Superior temporal gyrus (tissue), 1 donor: ENCODE data around the gene ARHGAP45.
"Not testable (repeated sequence)": the region's sequence is repeated elsewhere in the genome, so short reads cannot be mapped to it uniquely, and the experiment has no call there.

Experiments used
- DNase-seq: peaks from one replicate; pipeline ENCODE4 v3.0.0-alpha.2; 2016; ENCODE audit errors: extremely low spot score

Gene ARHGAP45

GRCh38 chr19:1115646-1116420 lies 48.9 kb downstream of the ARHGAP45 start:
- no peak for DNase-seq

DNA sequence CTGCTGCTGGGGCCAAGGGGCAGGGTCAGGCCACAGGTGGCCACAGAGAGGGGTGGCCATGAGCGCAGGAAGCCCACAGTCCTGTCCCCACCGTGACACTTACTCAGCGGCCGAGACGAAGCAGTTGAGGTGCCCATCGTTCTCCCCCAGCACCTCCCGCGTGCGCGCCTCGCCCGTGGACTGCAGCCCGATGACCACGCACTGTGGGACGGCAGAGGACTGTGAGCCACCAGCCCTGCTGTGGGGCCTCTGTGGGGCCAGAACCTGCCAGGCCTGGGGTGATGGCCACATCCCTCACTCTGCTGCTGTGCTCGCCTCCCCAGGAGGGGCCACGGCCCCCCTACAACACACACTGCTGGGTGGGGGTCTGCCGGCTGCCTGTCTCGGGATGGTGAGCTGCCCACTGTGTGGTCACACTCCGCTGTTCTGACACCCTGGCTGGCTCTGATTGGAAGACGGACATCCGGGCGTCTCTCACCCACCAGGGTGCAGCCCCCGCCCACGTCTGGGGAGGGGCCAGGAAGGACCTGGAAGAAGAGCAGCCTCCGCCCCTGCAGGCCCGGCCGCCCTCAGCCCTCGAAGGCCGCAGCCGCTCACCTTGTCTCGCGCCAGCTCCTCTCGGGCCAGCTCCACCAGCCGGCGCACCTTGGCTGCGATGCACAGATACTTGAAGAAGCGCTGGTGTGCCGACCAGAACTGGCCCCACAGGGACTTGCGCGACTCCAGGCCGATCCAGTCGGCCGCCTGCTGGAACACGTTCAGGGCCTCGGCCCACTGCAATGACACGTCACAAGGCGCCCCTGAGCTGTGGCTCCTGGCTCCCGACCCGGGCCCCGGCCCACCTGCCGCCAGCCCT lies 50.0 kb downstream of the ARHGAP45 start:
- no peak for DNase-seq

DNA sequence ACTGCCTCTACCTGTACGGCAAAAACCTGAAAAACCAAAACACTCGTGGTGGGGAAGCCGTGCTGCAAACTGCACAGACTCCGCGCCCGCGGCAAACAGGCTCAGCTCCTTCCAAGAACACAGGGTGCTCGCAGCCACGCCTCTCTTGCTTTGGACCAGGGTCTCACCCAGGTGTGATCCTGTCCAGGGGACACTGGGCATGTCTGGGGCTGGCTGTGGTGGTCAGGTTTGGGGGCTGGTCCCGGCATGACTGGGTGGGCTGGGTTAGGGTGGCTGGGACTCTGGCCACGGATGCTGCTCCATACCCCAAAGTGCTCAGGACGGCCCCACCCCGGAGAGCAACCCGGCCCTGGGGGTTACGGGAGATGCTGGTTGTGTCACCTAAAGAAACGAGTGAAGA lies 50.7 kb downstream of the ARHGAP45 start:
- no peak for DNase-seq

GRCh38 chr19:1118999-1119398 lies 52.0 kb downstream of the ARHGAP45 start:
- no peak for DNase-seq

DNA sequence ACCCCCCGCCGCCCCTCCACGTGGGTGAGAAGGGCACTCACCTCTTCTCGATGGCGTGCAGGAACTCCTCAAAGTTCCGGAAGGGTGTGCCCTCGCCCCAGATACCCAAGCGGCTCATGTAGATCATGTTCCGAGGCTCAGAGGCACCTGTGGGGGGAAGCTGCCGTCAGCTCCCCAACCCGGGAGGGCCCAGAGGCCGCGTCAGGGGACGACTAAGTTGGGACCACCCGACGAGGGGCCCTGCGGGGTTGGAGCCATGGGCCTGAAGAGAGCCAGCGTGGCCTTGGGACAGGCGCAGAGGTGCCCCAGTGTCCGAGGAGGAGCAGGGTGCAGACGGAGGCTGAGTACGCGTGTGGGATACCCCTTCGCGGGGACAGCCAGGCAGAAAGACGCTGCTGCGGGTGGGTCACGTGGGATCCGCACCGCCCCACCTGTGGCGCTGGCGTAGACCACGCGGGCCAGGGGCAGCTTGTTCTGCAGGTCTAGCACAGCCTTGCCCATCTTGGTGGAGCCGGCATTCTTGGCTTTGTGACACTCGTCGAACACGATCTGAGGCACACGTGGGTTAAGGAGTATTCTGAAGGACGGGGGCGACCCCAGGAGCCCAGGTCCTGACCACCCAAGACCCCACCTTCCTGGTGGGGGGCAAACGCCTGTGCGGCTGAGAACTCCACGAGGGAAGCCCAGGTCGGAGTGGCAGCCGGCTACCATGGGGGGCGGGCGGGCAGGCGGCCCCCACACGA lies 52.7 kb downstream of the ARHGAP45 start:
- DNase-seq: no peak

DNA sequence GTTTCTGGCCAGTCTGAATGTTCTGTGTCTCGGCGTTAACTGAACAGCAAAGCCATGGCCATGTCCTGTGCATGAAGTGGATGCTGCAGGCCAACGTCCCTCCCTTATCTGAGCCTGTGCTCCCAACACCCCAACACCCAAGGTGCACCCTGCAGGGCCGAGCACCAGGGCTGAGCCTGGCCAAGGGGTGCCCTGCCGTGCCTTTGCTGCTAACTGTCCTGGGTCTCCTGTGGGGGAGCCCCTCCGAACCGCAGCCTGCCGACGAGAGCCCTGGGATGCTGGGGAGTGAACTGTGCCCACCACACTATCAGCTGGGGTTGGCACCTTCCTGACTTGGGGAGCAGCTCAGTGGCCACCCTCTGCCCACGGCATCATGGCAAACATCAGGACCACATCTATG lies 54.4 kb downstream of the ARHGAP45 start:
- DNase-seq: no peak

- no peak for DNase-seq
Measured at GRCh38 chr19:1122021-1122971, 55.3 kb downstream of the ARHGAP45 start.

- DNase-seq: no peak
Measured at GRCh38 chr19:1122972-1123363, 56.0 kb downstream of the ARHGAP45 start.

DNA sequence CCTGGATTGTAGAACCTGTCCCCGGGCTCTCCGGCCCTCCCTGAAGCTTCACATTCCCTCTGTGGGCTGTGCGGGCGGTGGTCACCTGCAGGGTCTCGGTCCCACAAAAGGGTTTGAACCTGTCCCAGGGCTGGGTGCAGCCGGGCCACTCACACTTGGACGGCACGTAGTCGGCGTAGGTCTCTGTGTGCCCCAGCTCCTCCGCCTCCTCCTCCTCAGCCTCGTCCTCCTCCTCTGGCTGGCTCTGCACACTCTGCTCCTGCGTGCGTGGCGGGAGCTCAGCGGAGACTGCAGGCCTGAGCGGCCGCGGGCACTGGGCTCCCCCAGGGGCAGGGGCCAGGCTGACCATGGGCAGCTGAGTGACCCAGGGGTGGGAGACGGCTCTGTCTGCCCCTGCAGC lies 56.4 kb downstream of the ARHGAP45 start:
- DNase-seq: no peak

- no peak for DNase-seq
Measured at GRCh38 chr19:1123885-1124677, 57.1 kb downstream of the ARHGAP45 start.

- no peak for DNase-seq
Measured at GRCh38 chr19:1125601-1126467, 58.9 kb downstream of the ARHGAP45 start.

- DNase-seq: no peak
Measured at GRCh38 chr19:1126984-1127760, 60.2 kb downstream of the ARHGAP45 start.

GRCh38 chr19:1128106-1128505 lies 61.1 kb downstream of the ARHGAP45 start:
- no peak for DNase-seq

DNA sequence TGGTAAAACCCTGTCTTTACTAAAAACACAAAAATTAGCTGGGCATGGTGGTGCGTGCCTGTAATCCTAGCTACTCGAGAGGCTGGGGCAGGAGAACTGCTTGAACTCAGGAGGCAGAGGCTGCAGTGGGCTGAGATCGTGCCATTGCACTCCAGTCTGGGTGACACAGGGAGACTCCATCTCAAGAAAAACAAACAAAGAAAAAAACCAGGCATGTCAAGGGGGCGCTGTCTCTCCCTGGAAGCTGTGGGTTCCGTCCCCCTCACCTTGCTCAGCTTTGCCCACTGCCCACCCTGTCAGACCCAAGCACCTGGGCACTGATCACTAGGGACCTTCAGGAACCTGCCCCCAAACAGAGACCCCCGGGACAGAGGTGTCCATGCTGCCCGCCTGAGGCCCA lies 62.1 kb downstream of the ARHGAP45 start:
- not testable (repeated sequence) for DNase-seq

DNA sequence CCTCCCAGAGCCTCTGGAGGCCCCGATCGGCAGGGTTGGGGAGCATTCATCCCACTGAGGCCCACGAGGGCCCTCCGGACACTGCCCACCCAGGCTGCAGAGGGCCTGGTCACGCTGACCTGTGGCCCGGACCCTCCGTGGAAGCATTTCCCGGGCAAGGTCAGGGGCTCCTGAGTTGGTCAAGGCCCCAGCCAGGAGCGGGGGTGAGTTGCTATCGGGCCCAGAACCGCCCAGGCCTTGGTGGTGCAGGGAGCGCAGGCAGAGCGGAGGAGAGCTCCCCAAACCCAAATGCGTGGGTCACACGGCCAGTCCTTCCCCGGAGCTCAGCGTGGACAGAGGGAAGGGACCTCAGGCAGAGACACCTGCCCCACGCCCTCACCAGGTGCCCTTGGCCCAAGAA lies 62.6 kb downstream of the ARHGAP45 start:
- DNase-seq: no peak

GRCh38 chr19:1130771-1131717 lies 64.1 kb downstream of the ARHGAP45 start:
- no peak for DNase-seq
